Neural progenitor cell (in vitro differentiated cells): Measurements from ENCODE around the gene TMEM205.

Experiments used
- EZH2 ChIP-seq: fragments of 200-600 bp; sonication (generic); IDR thresholded peaks from 2 replicates; pipeline ENCODE4 v1.6.1; 2017; ENCODE audit warnings: antibody characterized with exemption, mild to moderate bottlenecking, moderate library complexity
- EZH2phosphoT487 ChIP-seq: fragments of 200-600 bp; sonication (generic); IDR thresholded peaks from 2 replicates; pipeline ENCODE4 v1.6.1; 2017; ENCODE audit warnings: antibody characterized with exemption
- TF ChIP-seq, protein P1 (sequence below): fragments of 200-600 bp; sonication (generic); IDR thresholded peaks from 2 replicates; pipeline ENCODE4 v1.5.1; 2017; ENCODE audit warnings: antibody characterized with exemption, mild to moderate bottlenecking

DNA sequence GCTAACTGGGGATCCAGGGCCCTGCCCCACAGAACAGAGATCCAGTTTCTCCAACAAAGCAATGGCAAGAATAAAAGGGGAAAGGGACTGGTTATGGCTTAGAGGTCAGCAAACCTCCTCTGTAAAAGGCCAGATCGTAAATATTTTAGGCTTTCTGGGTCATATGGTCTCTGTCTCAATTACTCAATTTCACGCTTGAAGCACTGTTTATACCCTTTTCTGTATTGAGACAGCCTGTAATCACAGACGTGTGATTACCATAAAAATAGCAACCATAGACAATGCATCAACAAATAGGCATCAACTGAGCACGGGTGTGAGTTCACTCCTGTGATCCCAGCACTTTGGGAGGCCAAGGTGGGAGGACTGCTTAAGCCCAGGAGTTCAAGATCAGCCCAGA lies 15.9 kb downstream of the TMEM205 start:
- TF ChIP-seq, protein P1, sequence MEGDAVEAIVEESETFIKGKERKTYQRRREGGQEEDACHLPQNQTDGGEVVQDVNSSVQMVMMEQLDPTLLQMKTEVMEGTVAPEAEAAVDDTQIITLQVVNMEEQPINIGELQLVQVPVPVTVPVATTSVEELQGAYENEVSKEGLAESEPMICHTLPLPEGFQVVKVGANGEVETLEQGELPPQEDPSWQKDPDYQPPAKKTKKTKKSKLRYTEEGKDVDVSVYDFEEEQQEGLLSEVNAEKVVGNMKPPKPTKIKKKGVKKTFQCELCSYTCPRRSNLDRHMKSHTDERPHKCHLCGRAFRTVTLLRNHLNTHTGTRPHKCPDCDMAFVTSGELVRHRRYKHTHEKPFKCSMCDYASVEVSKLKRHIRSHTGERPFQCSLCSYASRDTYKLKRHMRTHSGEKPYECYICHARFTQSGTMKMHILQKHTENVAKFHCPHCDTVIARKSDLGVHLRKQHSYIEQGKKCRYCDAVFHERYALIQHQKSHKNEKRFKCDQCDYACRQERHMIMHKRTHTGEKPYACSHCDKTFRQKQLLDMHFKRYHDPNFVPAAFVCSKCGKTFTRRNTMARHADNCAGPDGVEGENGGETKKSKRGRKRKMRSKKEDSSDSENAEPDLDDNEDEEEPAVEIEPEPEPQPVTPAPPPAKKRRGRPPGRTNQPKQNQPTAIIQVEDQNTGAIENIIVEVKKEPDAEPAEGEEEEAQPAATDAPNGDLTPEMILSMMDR = no peak
- TF ChIP-seq EZH2 (no peak), EZH2phosphoT487 (no peak)
